OCI-LY1 (cell line): ENCODE results near the gene TMOD3.

Experiments
- H2AFZ ChIP-seq: fragments of 200-600 bp; sonication (generic), shearing (Covaris generic); 2 replicates; pipeline ENCODE4 v1.6.0; 2014; ENCODE audit warnings: antibody characterized with exemption, mild to moderate bottlenecking, low read length
- H3F3A ChIP-seq: fragments of 200-600 bp; sonication (generic), shearing (Covaris generic); 2 replicates; pipeline ENCODE4 v1.6.0; 2014; ENCODE audit warnings: mild to moderate bottlenecking, antibody characterized with exemption, low read length, moderate library complexity; ENCODE audit not compliant: insufficient read depth
- H3K27ac ChIP-seq: fragments of 200-600 bp; sonication (generic); 2 replicates; pipeline ENCODE4 v1.5.1; 2014; ENCODE audit warnings: low read length, mixed run types, mild to moderate bottlenecking, low read depth; ENCODE audit not compliant: poor library complexity, severe bottlenecking
- H3K27me3 ChIP-seq: fragments of 200-600 bp; sonication (generic); 2 replicates; pipeline ENCODE4 v1.6.0; 2014; ENCODE audit warnings: antibody characterized with exemption, mild to moderate bottlenecking, low read length, moderate library complexity; ENCODE audit not compliant: insufficient read depth
- H3K36me3 ChIP-seq: fragments of 200-600 bp; sonication (generic); 2 replicates; pipeline ENCODE4 v1.6.1; 2014; ENCODE audit warnings: mild to moderate bottlenecking, antibody characterized with exemption, low read length, moderate library complexity, mixed read lengths; ENCODE audit not compliant: insufficient read depth
- H3K4me1 ChIP-seq: fragments of 200-600 bp; sonication (generic); 2 replicates; pipeline ENCODE4 v1.5.1; 2014; ENCODE audit warnings: mild to moderate bottlenecking, low read length, moderate library complexity; ENCODE audit not compliant: insufficient read depth, severe bottlenecking
- H3K4me2 ChIP-seq: fragments of 200-600 bp; sonication (generic), shearing (Covaris generic); 2 replicates; pipeline ENCODE4 v1.6.1; 2014; ENCODE audit warnings: low read length
- H3K4me3 ChIP-seq: fragments of 200-600 bp; sonication (generic); 2 replicates; pipeline ENCODE4 v1.5.1; 2014; ENCODE audit warnings: low read length, low read depth, mild to moderate bottlenecking, mixed read lengths; ENCODE audit not compliant: poor library complexity, severe bottlenecking
- H3K79me2 ChIP-seq: fragments of 200-600 bp; shearing (Covaris generic); 2 replicates; pipeline ENCODE4 v1.6.1; 2016; ENCODE audit warnings: mixed run types, low read length, mixed read lengths; ENCODE audit not compliant: insufficient read depth
- H3K9ac ChIP-seq: fragments of 200-600 bp; sonication (generic), shearing (Covaris generic); 2 replicates; pipeline ENCODE4 v1.6.1; 2014; ENCODE audit warnings: mild to moderate bottlenecking, low read length, mixed read lengths
- H3K9me2 ChIP-seq: fragments of 200-600 bp; sonication (generic), shearing (Covaris generic); 2 replicates; pipeline ENCODE4 v1.6.1; 2014; ENCODE audit warnings: low read depth, mild to moderate bottlenecking, low read length, mixed read lengths
- H3K9me3 ChIP-seq: fragments of 200-600 bp; shearing (Covaris generic); 2 replicates; pipeline ENCODE4 v1.6.1; 2014; ENCODE audit warnings: low read length, mixed read lengths
- H4K20me1 ChIP-seq: fragments of 200-600 bp; sonication (generic), shearing (Covaris generic); 2 replicates; pipeline ENCODE4 v1.6.0; 2016; ENCODE audit warnings: mild to moderate bottlenecking, low read length; ENCODE audit not compliant: insufficient read depth
- CTCF ChIP-seq: fragments of 200-600 bp; sonication (generic), shearing (Covaris generic); IDR thresholded peaks from 2 replicates; pipeline ENCODE4 v1.5.1; 2017; ENCODE audit warnings: mild to moderate bottlenecking, antibody characterized with exemption, low read length, moderate library complexity, mixed read lengths
- EZH2 ChIP-seq: fragments of 200-600 bp; sonication (generic), shearing (Covaris generic); IDR thresholded peaks from 2 replicates; pipeline ENCODE4 v1.8.0; 2017; ENCODE audit warnings: borderline replicate concordance, mixed run types, mild to moderate bottlenecking, antibody characterized with exemption, low read length, moderate library complexity, mixed read lengths

TMOD3 gene

GRCh38 chr15:51818150-51818549, 11.3 kb upstream of the TMOD3 start:
- H3K4me1 ChIP-seq: no peaks in the 10 kb centered on the region
- H2AFZ ChIP-seq: no peak overlapping the region
- H3K27ac ChIP-seq: no peak overlapping the region
- no peak overlapping the region for H3K9ac ChIP-seq
- TF ChIP-seq CTCF (no peak), EZH2 (no peak)
- no peaks in the 10 kb centered on the region for H3K36me3 ChIP-seq
- peaks cover 5% of the 10 kb centered on the region; the same call in 1 of the 2 replicates for H3K9me3 ChIP-seq
- H3K4me3 ChIP-seq: no peak overlapping the region
- H3K4me2 ChIP-seq: no peak overlapping the region
- no peaks in the 10 kb centered on the region for H3K79me2 ChIP-seq
- no peaks in the 10 kb centered on the region for H3F3A ChIP-seq
- no peaks in the 10 kb centered on the region for H3K9me2 ChIP-seq
- no peaks in the 10 kb centered on the region for H4K20me1 ChIP-seq
- H3K27me3 ChIP-seq: no peaks in the 10 kb centered on the region

GRCh38 chr15:51825698-51826097, 3.8 kb upstream of the TMOD3 start:
- H3K27me3 ChIP-seq: 0 out of 2 replicates have a peak, but pooled peaks cover 3% of the 10 kb centered on the region
- no peaks in the 10 kb centered on the region for H4K20me1 ChIP-seq
- H3K4me2 ChIP-seq: no peak overlapping the region
- no peaks in the 10 kb centered on the region for H3F3A ChIP-seq
- H3K4me3 ChIP-seq: no peak overlapping the region
- H3K36me3 ChIP-seq: no peaks in the 10 kb centered on the region
- H3K9ac ChIP-seq: no peak overlapping the region
- peaks cover 5% of the 10 kb centered on the region; the same call in 1 of the 2 replicates for H3K9me3 ChIP-seq
- no peak for TF ChIP-seq EZH2
- TF ChIP-seq CTCF: no peak
- H3K79me2 ChIP-seq: peaks cover 7% of the 10 kb centered on the region
- no peaks in the 10 kb centered on the region for H3K9me2 ChIP-seq
- no peak overlapping the region for H3K27ac ChIP-seq
- peaks cover 7% of the 10 kb centered on the region for H3K4me1 ChIP-seq
- no peak overlapping the region for H2AFZ ChIP-seq

- Histone ChIP-seq H3K9me3 (no peaks in the 10 kb centered on the region), H3K4me1 (peaks cover 24% of the 10 kb centered on the region), H3K79me2 (peaks cover 35% of the 10 kb centered on the region), H3K9me2 (no peaks in the 10 kb centered on the region), H3K27me3 (0 out of 2 replicates have a peak, but pooled peaks cover 3% of the 10 kb centered on the region), H2AFZ (0 out of 2 replicates have a peak overlapping the region, but pooled peaks have one; percentile 9), H3K4me3 (peak overlapping the region; percentile 79), H3K9ac (no peak overlapping the region), H4K20me1 (no peaks in the 10 kb centered on the region), H3K4me2 (peak overlapping the region; percentile 65; the same call in 1 of the 2 replicates), H3K27ac (no peak overlapping the region), H3F3A (no peaks in the 10 kb centered on the region), H3K36me3 (no peaks in the 10 kb centered on the region)
- TF ChIP-seq CTCF: no peak
- no peak for TF ChIP-seq EZH2
Observed at GRCh38 chr15:51828621-51829375, 655 bp upstream of the TMOD3 start.
